ENCODE results near the gene MRPL12.

- TF ChIP-seq REST (IDR thresholded peaks at IDR 0.05; ENCODE audit: insufficient read depth in 1 of 2, low read depth in 2 of 2, low read length in 2 of 2) = no peak
- TF ChIP-seq POLR2AphosphoS5 (IDR thresholded peaks at IDR 0.05; ENCODE audit: low read depth, low read length) = no peak
- TF ChIP-seq TAF1 (IDR thresholded peaks at IDR 0.05; ENCODE audit: borderline replicate concordance, insufficient read depth, low read length) = no peak
- TF ChIP-seq FOXP2 (optimal IDR thresholded peaks at IDR 0.05; ENCODE audit: borderline replicate concordance, extremely low read depth, extremely low read length, insufficient read depth) = no peak
- no peak for TF ChIP-seq SIN3A (IDR thresholded peaks at IDR 0.05; ENCODE audit: borderline replicate concordance, insufficient read depth, low read length)
These were observed 12.9 kb downstream of the MRPL12 start for GRCh38 chr17:81715872-81716673.
